Activated B cell treated with CpG ODN at 0.5 μM for 24 hours (primary cell): Measurements from ENCODE around the gene DMPK. TPM values are rescaled to one million over a fixed set of nuclear protein-coding genes. Genes with fewer than 3 reads are reported as not detected.

Experiments
- ATAC-seq: fragments of 200-7000 bp; cut with Tn5 transposase; one replicate; pipeline ENCODE4 v1.10.0; 2021; ENCODE audit warnings: low read depth, mild to moderate bottlenecking, moderate library complexity
- CTCF ChIA-PET: fragments of 350-600 bp; sonication (Branson Sonifier 250); formaldehyde crosslinking; loops from one replicate; lab custom pipeline; 2021; ENCODE audit warnings: antibody characterized with exemption; lab: Charles Lee
- POLR2A ChIA-PET: fragments of 350-600 bp; sonication (Branson Sonifier 250); formaldehyde crosslinking; loops from one replicate; lab custom pipeline; 2021; ENCODE audit warnings: antibody characterized with exemption; lab: Charles Lee
- DNase-seq: peaks from one replicate; pipeline ENCODE4 v3.0.0; 2022
- H3K27ac Mint-ChIP-seq: one replicate; pipeline ENCODE4 v1.8.0; 2020; ENCODE audit warnings: mixed read lengths
- H3K27me3 Mint-ChIP-seq: one replicate; pipeline ENCODE4 v1.8.0; 2021; ENCODE audit warnings: mixed read lengths
- H3K36me3 Mint-ChIP-seq: one replicate; pipeline ENCODE4 v1.8.0; 2021; ENCODE audit warnings: low read depth, mixed read lengths
- H3K4me1 Mint-ChIP-seq: one replicate; pipeline ENCODE4 v1.8.0; 2021; ENCODE audit warnings: mixed read lengths
- H3K4me3 Mint-ChIP-seq: one replicate; pipeline ENCODE4 v1.8.0; 2020; ENCODE audit warnings: mild to moderate bottlenecking, mixed read lengths
- H3K9me3 Mint-ChIP-seq: one replicate; pipeline ENCODE4 v1.8.0; 2020; ENCODE audit warnings: mixed read lengths
- intact Hi-C: fragments of 100-400 bp; cut with micrococcal nuclease; formaldehyde crosslinking; loops from one replicate; pipeline ENCODE4 v1.15.1; 2024
- total RNA-seq: library from RNA; stranded (reverse); gene quantifications from 2 replicates; pipeline ENCODE4 v1.2.3, GENCODE V29; 2022
- TF ChIP-seq, protein P1 (sequence below): fragments of 200-600 bp; IDR thresholded peaks from one replicate; pipeline ENCODE4 v1.8.0; 2022; ENCODE audit warnings: antibody characterized with exemption, mild to moderate bottlenecking

The DMPK gene
- total RNA-seq, 1 donor from 2014 or later, result 39.0 TPM

- no peaks in the 10 kb centered on the region for H3K9me3 Mint-ChIP-seq
- intact Hi-C loops, result loop anchor here (1.0 kb wide), 1 partner anchor 29 kb away; no protein-coding TSS in a partner anchor
- H3K27me3 Mint-ChIP-seq, result peaks cover 10% of the 10 kb centered on the region
- H3K4me1 Mint-ChIP-seq, result peaks cover 6% of the 10 kb centered on the region
- ATAC-seq (peak; percentile 97), DNase-seq (peak; percentile 54)
- H3K36me3 Mint-ChIP-seq, result no peaks in the 10 kb centered on the region
- H3K27ac Mint-ChIP-seq, result peak overlapping the region; percentile 60
- CTCF ChIA-PET, result interaction anchor here (1.0 to 7.4 kb wide), 10 partner anchors 15 to 396 kb away, joined by 3 to 172 read pairs (median 4); partner anchors contain the start of genes QPCTL and SIX5
- TF ChIP-seq, protein P1, sequence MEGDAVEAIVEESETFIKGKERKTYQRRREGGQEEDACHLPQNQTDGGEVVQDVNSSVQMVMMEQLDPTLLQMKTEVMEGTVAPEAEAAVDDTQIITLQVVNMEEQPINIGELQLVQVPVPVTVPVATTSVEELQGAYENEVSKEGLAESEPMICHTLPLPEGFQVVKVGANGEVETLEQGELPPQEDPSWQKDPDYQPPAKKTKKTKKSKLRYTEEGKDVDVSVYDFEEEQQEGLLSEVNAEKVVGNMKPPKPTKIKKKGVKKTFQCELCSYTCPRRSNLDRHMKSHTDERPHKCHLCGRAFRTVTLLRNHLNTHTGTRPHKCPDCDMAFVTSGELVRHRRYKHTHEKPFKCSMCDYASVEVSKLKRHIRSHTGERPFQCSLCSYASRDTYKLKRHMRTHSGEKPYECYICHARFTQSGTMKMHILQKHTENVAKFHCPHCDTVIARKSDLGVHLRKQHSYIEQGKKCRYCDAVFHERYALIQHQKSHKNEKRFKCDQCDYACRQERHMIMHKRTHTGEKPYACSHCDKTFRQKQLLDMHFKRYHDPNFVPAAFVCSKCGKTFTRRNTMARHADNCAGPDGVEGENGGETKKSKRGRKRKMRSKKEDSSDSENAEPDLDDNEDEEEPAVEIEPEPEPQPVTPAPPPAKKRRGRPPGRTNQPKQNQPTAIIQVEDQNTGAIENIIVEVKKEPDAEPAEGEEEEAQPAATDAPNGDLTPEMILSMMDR, result peak; percentile 89
- no peak overlapping the region for H3K4me3 Mint-ChIP-seq
- POLR2A ChIA-PET, result interaction anchor here (0.6 to 3.2 kb wide), 5 partner anchors 27 to 664 kb away, joined by 3 to 39 read pairs (median 4); partner anchors contain the start of gene SIX5
Observed at GRCh38 chr19:45798995-45799517, 16.8 kb upstream of the DMPK start.

DNA sequence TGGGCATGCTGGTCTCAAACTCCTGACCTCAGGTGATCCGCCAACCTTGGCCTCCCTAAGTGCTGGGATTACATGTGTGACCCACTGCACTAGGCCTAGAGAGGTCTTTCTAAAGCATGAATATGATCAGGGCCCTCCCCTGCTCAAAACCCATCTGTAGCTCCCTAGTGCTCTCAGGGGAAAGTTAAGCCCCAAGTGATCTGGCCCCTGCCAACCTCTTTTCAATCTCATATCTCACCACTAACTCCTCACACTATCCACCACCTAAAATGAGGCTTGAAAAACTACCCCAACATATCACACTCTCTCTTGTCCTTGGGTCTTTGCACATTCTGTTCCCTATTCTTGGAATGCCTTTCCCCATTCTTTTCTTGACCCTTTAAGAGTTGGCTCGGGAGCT is 12.3 kb upstream of the DMPK start:
- intact Hi-C loops, result loop anchor here (5.0 kb wide), 1 partner anchor 102 kb away; the partner anchor contains the start of genes QPCTL and SNRPD2
- H3K9me3 Mint-ChIP-seq, result no peaks in the 10 kb centered on the region
- H3K27me3 Mint-ChIP-seq, result peaks cover 10% of the 10 kb centered on the region
- DNase-seq (no peak), ATAC-seq (no peak)
- no peak overlapping the region for H3K4me3 Mint-ChIP-seq
- POLR2A ChIA-PET, result interaction anchor here (0.7 to 4.5 kb wide), 2 partner anchors 17 to 25 kb away, joined by 5 to 46 read pairs; partner anchors contain the start of gene SIX5
- TF ChIP-seq, protein P1, result no peak
- H3K27ac Mint-ChIP-seq, result peak overlapping the region; percentile 2
- CTCF ChIA-PET, result interaction anchor here (7.4 kb wide), 1 partner anchor 23 kb away, joined by 172 read pairs; the partner anchor contains the start of gene SIX5
- peaks cover 8% of the 10 kb centered on the region for H3K36me3 Mint-ChIP-seq
- peaks cover 32% of the 10 kb centered on the region for H3K4me1 Mint-ChIP-seq

GRCh38 chr19:45793876-45794275 is 11.6 kb upstream of the DMPK start:
- Mint-ChIP-seq H3K9me3 (no peaks in the 10 kb centered on the region), H3K4me3 (peak overlapping the region; percentile 54), H3K36me3 (peaks cover 15% of the 10 kb centered on the region), H3K27me3 (peaks cover 7% of the 10 kb centered on the region), H3K27ac (no peak overlapping the region), H3K4me1 (peaks cover 28% of the 10 kb centered on the region)
- ATAC-seq (no peak), DNase-seq (no peak)
- intact Hi-C loops, result loop anchor here (1.0 to 5.0 kb wide), 4 partner anchors 24 to 102 kb away; partner anchors contain the start of genes FBXO46, QPCTL and SNRPD2
- ChIA-PET POLR2A (interaction anchor here (0.6 to 4.5 kb wide), 3 partner anchors 18 to 79 kb away, joined by 4 to 46 read pairs (median 5); partner anchors contain the start of gene SIX5), CTCF (no interaction called here)
- TF ChIP-seq, protein P1, result no peak

GRCh38 chr19:45793178-45793564 is 10.9 kb upstream of the DMPK start:
- ChIA-PET CTCF (interaction anchor here (1.3 to 1.4 kb wide), 2 partner anchors 23 to 101 kb away, joined by 3 to 5 read pairs; partner anchors contain the start of gene QPCTL), POLR2A (interaction anchor here (0.6 to 4.5 kb wide), 12 partner anchors 10 to 1556 kb away, joined by 3 to 46 read pairs (median 3); partner anchors contain the start of genes DHX34, QPCTL, SIX5 and SNRPD2)
- TF ChIP-seq, protein P1, result no peak
- DNase-seq, result no peak
- Mint-ChIP-seq H3K4me3 (peak overlapping the region; percentile 80), H3K36me3 (peaks cover 22% of the 10 kb centered on the region), H3K9me3 (no peaks in the 10 kb centered on the region), H3K4me1 (peaks cover 27% of the 10 kb centered on the region), H3K27ac (peak overlapping the region; percentile 76), H3K27me3 (peaks cover 5% of the 10 kb centered on the region)
- intact Hi-C loops, result loop anchor here (1.0 to 5.0 kb wide), 4 partner anchors 23 to 101 kb away; partner anchors contain the start of genes FBXO46, QPCTL and SNRPD2
- ATAC-seq, result no peak
